Psoas muscle (tissue), 8 donors: ENCODE measurements around the gene PPARG. TPM values are rescaled to one million over a fixed set of nuclear protein-coding genes. Genes with fewer than 3 reads are reported as not detected.

Experiments
- ATAC-seq, 4 donors: fragments of 200-7000 bp; cut with Tn5 transposase; one replicate each; pipeline ENCODE4 v1.9.1; 2020; ENCODE audit warnings: moderate library complexity in 3 of 4, mild to moderate bottlenecking in 2 of 4
- DNase-seq, 2 donors: peaks; one replicate each; pipeline ENCODE4 v3.0.0-alpha.2; 2020
- H3K27ac ChIP-seq: fragments of 200-600 bp; one replicate; pipeline ENCODE4 v1.8.0; 2022
- H3K27me3 ChIP-seq, 3 donors: fragments of 200-600 bp in 1 of 3; one replicate each; pipeline versions ENCODE4 v1.6.1 to v1.8.0; 2013 to 2022; ENCODE audit warnings: low read length in 2 of 3, mild to moderate bottlenecking in 2 of 3, moderate library complexity in 1 of 3; ENCODE audit not compliant: insufficient read depth in 3 of 3
- H3K36me3 ChIP-seq, 2 donors: fragments of 200-600 bp in 1 of 2; one replicate each; pipeline versions ENCODE4 v1.6.1 to v1.8.0; 2013 to 2022; ENCODE audit warnings: low read depth in 1 of 2, mild to moderate bottlenecking in 1 of 2, moderate library complexity in 1 of 2; ENCODE audit not compliant: insufficient read depth in 1 of 2
- H3K4me1 ChIP-seq: fragments of 200-600 bp; one replicate; pipeline ENCODE4 v1.8.0; 2022
- H3K4me3 ChIP-seq: fragments of 200-600 bp; one replicate; pipeline ENCODE4 v1.8.0; 2022; ENCODE audit warnings: mild to moderate bottlenecking
- H3K9me3 ChIP-seq: fragments of 200-600 bp; one replicate; pipeline ENCODE4 v1.8.0; 2022
- CTCF ChIP-seq: fragments of 200-600 bp; IDR thresholded peaks from one replicate; pipeline ENCODE4 v1.8.0; 2022; ENCODE audit warnings: antibody characterized with exemption
- WGBS, 3 donors: extraction: QIAGEN DNeasy Blood & Tissue Kit; methylation state at CpG; one replicate each; pipeline versions ENCODE4 v1.1.6 to v1.1.7; 2013; 5-methylcytosine and 5-hydroxymethylcytosine counted together
- intact Hi-C, 2 donors: fragments of 100-400 bp; cut with DNase I; formaldehyde crosslinking; loops; one replicate each; pipeline versions ENCODE4 v1.11.0 to v1.14.2; 2022
- polyA plus RNA-seq, 3 donors: library from polyadenylated mRNA; stranded (reverse); fragments of 200-250 nt; gene quantifications; one replicate each; pipeline ENCODE4 v1.2.3, GENCODE V29; 2013
- total RNA-seq, 4 donors: library from RNA; stranded (reverse); fragmentation: NEBNext Ultra II Directional in 2 of 4; extraction: Animal tissue kit (Norgen Biotek cat#: 25700) in 2 of 4; gene quantifications; one replicate each; pipeline versions ENCODE4 v1.2.1 to v1.2.4, GENCODE V29; 2021 to 2023
- donor health status: healthy with polysubstance abuse.
- donor health status: DM: no; HTN: no; CAD: no; lungs with moderate emphysema.
- donor health status: Bipolar disorder and iron deficiency.
- donor health status: healthy.
- donor health status: DM: yes; HTN: yes; CAD: no.
- donor health status: DM: no; HTN: no; CAD: no.
- donor health status: DM: no; HTN: no; CAD: no.
- donor health status: DM: yes; HTN: yes; CAD: no.

PPARG gene
- total and polyA plus RNA-seq, 7 donors, result 3.1 to 6.8 (median 4.3) TPM

- H3K27ac ChIP-seq, result no peak overlapping the region
- no peaks in the 10 kb centered on the region for H3K36me3 ChIP-seq
- intact Hi-C loops, result no loop called here
- DNase-seq, result no peak
- TF ChIP-seq CTCF, result no peak
- WGBS, 3 donors, result 72 to 82% (median 76%) methylated on average over 3 of the region's 3 CpGs
- no peak for ATAC-seq
- H3K4me3 ChIP-seq, result no peak overlapping the region
- H3K27me3 ChIP-seq, result no peaks in the 10 kb centered on the region
- no peaks in the 10 kb centered on the region for H3K9me3 ChIP-seq
- H3K4me1 ChIP-seq, result no peaks in the 10 kb centered on the region
Measured at GRCh38 chr3:12328837-12329462, 40.1 kb downstream of the PPARG start.

GRCh38 chr3:12334786-12335185 is 45.9 kb downstream of the PPARG start:
- ATAC-seq (no peak), DNase-seq (no peak)
- no peak overlapping the region for H3K27ac ChIP-seq
- H3K9me3 ChIP-seq, result no peaks in the 10 kb centered on the region
- intact Hi-C loops, result no loop called here
- H3K27me3 ChIP-seq, result peaks cover 0 to 2% (median 0%) of the 10 kb centered on the region in 3 donors
- H3K4me1 ChIP-seq, result no peaks in the 10 kb centered on the region
- H3K36me3 ChIP-seq, result no peaks in the 10 kb centered on the region
- TF ChIP-seq CTCF, result no peak
- H3K4me3 ChIP-seq, result no peak overlapping the region
- 92 to 96% (median 92%) methylated on average over 3 of the region's 3 CpGs for WGBS, 3 donors

GRCh38 chr3:12335421-12335820 is 46.6 kb downstream of the PPARG start:
- peaks cover 0 to 2% (median 0%) of the 10 kb centered on the region in 3 donors for H3K27me3 ChIP-seq
- intact Hi-C loops, result no loop called here
- 43 to 60% (median 50%) methylated on average over 3 of the region's 3 CpGs for WGBS, 3 donors
- no peaks in the 10 kb centered on the region for H3K4me1 ChIP-seq
- TF ChIP-seq CTCF, result no peak
- H3K9me3 ChIP-seq, result no peaks in the 10 kb centered on the region
- no peak overlapping the region for H3K4me3 ChIP-seq
- H3K36me3 ChIP-seq, result no peaks in the 10 kb centered on the region
- DNase-seq, result no peak
- H3K27ac ChIP-seq, result no peak overlapping the region
- no peak for ATAC-seq

GRCh38 chr3:12336099-12336498 is 47.2 kb downstream of the PPARG start:
- no peaks in the 10 kb centered on the region for H3K36me3 ChIP-seq
- DNase-seq (no peak), ATAC-seq (no peak)
- no peak for TF ChIP-seq CTCF
- H3K4me3 ChIP-seq, result no peak overlapping the region
- no peak overlapping the region for H3K27ac ChIP-seq
- intact Hi-C loops, result no loop called here
- 81 to 84% (median 82%) methylated on average over 3 of the region's 3 CpGs for WGBS, 3 donors
- no peaks in the 10 kb centered on the region for H3K4me1 ChIP-seq
- H3K27me3 ChIP-seq, result peaks cover 0 to 2% (median 0%) of the 10 kb centered on the region in 3 donors
- no peaks in the 10 kb centered on the region for H3K9me3 ChIP-seq
